GM19372 (cell line): Measurements from ENCODE around the gene DOCK6.

Experiments
- ATAC-seq: cut with Tn5 transposase; IDR thresholded peaks from one replicate; pipeline ENCODE4 v1.9.1; 2021; ENCODE audit warnings: mild to moderate bottlenecking, low read depth, moderate library complexity; ENCODE audit not compliant: unreplicated experiment

The DOCK6 gene

GRCh38 chr19:11247934-11248333, 14.4 kb downstream of the DOCK6 start:
- ATAC-seq: no peak

- no peak for ATAC-seq
These were observed 14.9 kb downstream of the DOCK6 start for GRCh38 chr19:11247391-11247790.

- ATAC-seq: no peak
These were observed 15.4 kb downstream of the DOCK6 start for GRCh38 chr19:11246941-11247340.

- no peak for ATAC-seq
These were observed 17.3 kb downstream of the DOCK6 start for GRCh38 chr19:11244846-11245589.

- no peak for ATAC-seq
These were observed 18.5 kb downstream of the DOCK6 start for GRCh38 chr19:11243798-11244169.

- no peak for ATAC-seq
These were observed 19.2 kb downstream of the DOCK6 start for GRCh38 chr19:11242864-11243797.

- no peak for ATAC-seq
These were observed 20.3 kb downstream of the DOCK6 start for GRCh38 chr19:11242025-11242424.

GRCh38 chr19:11240008-11240444, 22.3 kb downstream of the DOCK6 start:
- ATAC-seq: no peak

GRCh38 chr19:11239377-11240000, 22.8 kb downstream of the DOCK6 start, which contains the start of gene ANGPTL8:
ANGPTL8 (plus strand) TSS chr19:11239619; CDS start chr19:11239638, 19 bp downstream.
- no peak for ATAC-seq

- ATAC-seq: no peak
These were observed 23.4 kb downstream of the DOCK6 start for GRCh38 chr19:11238781-11239376.

- no peak for ATAC-seq
These were observed 24.3 kb downstream of the DOCK6 start for GRCh38 chr19:11238041-11238440.

- no peak for ATAC-seq
These were observed 25.0 kb downstream of the DOCK6 start for GRCh38 chr19:11237321-11237720.

- ATAC-seq: no peak
These were observed 25.7 kb downstream of the DOCK6 start for GRCh38 chr19:11236324-11237301.

- no peak for ATAC-seq
These were observed 27.7 kb downstream of the DOCK6 start for GRCh38 chr19:11234486-11235075.

- ATAC-seq: no peak
These were observed 29.3 kb downstream of the DOCK6 start for GRCh38 chr19:11233073-11233472.

- ATAC-seq: no peak
These were observed 29.8 kb downstream of the DOCK6 start for GRCh38 chr19:11232555-11232954.

GRCh38 chr19:11230621-11231386, 31.5 kb downstream of the DOCK6 start:
- ATAC-seq: no peak

- ATAC-seq: no peak
These were observed 35.0 kb downstream of the DOCK6 start for GRCh38 chr19:11227195-11227886.
